ENCODE results near the gene PIKFYVE. TPM values are rescaled to one million over a fixed set of nuclear protein-coding genes. Genes with fewer than 3 reads are reported as not detected.

Gene PIKFYVE
- total RNA-seq, 1 experiment from 2014 or later = 27.2 TPM

GRCh38 chr2:208227581-208228232 is 38.3 kb upstream of the PIKFYVE start:
- TF ChIP-seq CTCF (conservative IDR thresholded peaks at IDR 0.05) = no peak
- peaks cover 4 to 20% of the 10 kb centered on the region in 2 experiments; a peak in 4 of 5 replicates for H3K9me3 Mint-ChIP-seq
- H3K4ac ChIP-seq (ENCODE audit: low read depth, low read length) = no peak overlapping the region

More at GRCh38 chr2:208227581-208228232, 38.3 kb upstream of the PIKFYVE start:
- H2BK120ac ChIP-seq (ENCODE audit: low read depth, low read length, poor library complexity, severe bottlenecking) = no peak overlapping the region
- no peak overlapping the region for H2AK5ac ChIP-seq (ENCODE audit: insufficient read length, low read length)
- no peaks in the 10 kb centered on the region for H3K4me1 Mint-ChIP-seq
- H3K79me1 ChIP-seq (ENCODE audit: insufficient read depth, low read depth, low read length, poor library complexity, severe bottlenecking) = no peaks in the 10 kb centered on the region
- H3K27me3 Mint-ChIP-seq (ENCODE audit: low read depth) = no peaks in the 10 kb centered on the region
- no peak overlapping the region for H3K4me2 ChIP-seq (ENCODE audit: insufficient read depth, insufficient read length, low read length)
- no peak overlapping the region for H3K56ac ChIP-seq (ENCODE audit: insufficient read length, low read depth, low read length)
- H3T11ph ChIP-seq (ENCODE audit: low read length) = no peak overlapping the region
- H3K18ac ChIP-seq (ENCODE audit: insufficient read length, low read depth, low read length) = no peak overlapping the region
- DNase-seq = no peak
- H3K23ac ChIP-seq (ENCODE audit: insufficient read length, low read depth, low read length) = no peak overlapping the region
- H4K91ac ChIP-seq (ENCODE audit: insufficient read length, low read depth, low read length) = no peak overlapping the region
- no peaks in the 10 kb centered on the region for H3K4me1 ChIP-seq (ENCODE audit: insufficient read depth, low read length)
- H3K9ac ChIP-seq (ENCODE audit: extremely low read depth, insufficient read length, low read length) = no peak overlapping the region
- H3K27ac Mint-ChIP-seq = no peak overlapping the region
- no peaks in the 10 kb centered on the region for H3K9me3 ChIP-seq (ENCODE audit: control insufficient read depth, low read depth, low read length)
- no peak overlapping the region for H2AFZ ChIP-seq (ENCODE audit: low read length)
- H3K79me2 ChIP-seq (ENCODE audit: insufficient read depth, low read length) = no peaks in the 10 kb centered on the region
- no CpG with 5 or more reads among the region's 33 CpGs for WGBS (ENCODE audit: extremely low coverage, insufficient read length, low lambda C conversion rate)
- H3K27ac ChIP-seq (ENCODE audit: insufficient read length, low read depth, low read length) = no peak overlapping the region
- H2BK15ac ChIP-seq (ENCODE audit: low read depth, low read length) = no peak overlapping the region
- H3K36me3 Mint-ChIP-seq (ENCODE audit: insufficient read depth in 1 of 3, low read depth in 3 of 3) = peaks cover 0 to 4% (median 0%) of the 10 kb centered on the region in 3 experiments; a peak in 4 of 7 replicates
- H2BK12ac ChIP-seq (ENCODE audit: insufficient read length, low read depth, low read length) = no peak overlapping the region
- no peaks in the 10 kb centered on the region for H3K23me2 ChIP-seq (ENCODE audit: insufficient read length, low read depth, low read length, poor library complexity, severe bottlenecking)
- no peak overlapping the region for H3K4me3 Mint-ChIP-seq
- H4K20me1 ChIP-seq (ENCODE audit: control insufficient read depth, insufficient read depth, insufficient read length) = no peaks in the 10 kb centered on the region
- H2BK20ac ChIP-seq (ENCODE audit: low read depth, low read length, poor library complexity, severe bottlenecking) = no peak overlapping the region
- no peak overlapping the region; the same call in 1 of the 2 replicates for H3K14ac ChIP-seq (ENCODE audit: insufficient read depth, low read length)
- H4K8ac ChIP-seq (replicated peaks; ENCODE audit: insufficient read length, low read depth, low read length) = no peak overlapping the region
- no peaks in the 10 kb centered on the region for H3K27me3 ChIP-seq (ENCODE audit: insufficient read depth, low read length)
- H2BK5ac ChIP-seq (ENCODE audit: insufficient read length, low read length) = no peak overlapping the region
- H4K5ac ChIP-seq (ENCODE audit: insufficient read length, low read depth, low read length) = no peak overlapping the region
